Heart left ventricle (tissue), 16 donors: ENCODE results near the gene MEX3A. TPM values are rescaled to one million over a fixed set of nuclear protein-coding genes. Genes with fewer than 3 reads are reported as not detected.
A peak's percentile ranks its signal among the peaks of the same experiment; 100 is the strongest.

ENCODE experiments used
- ATAC-seq, 4 donors: fragments of 200-7000 bp; cut with Tn5 transposase; one replicate each; pipeline ENCODE4 v1.9.1; 2020 to 2022; ENCODE audit warnings: moderate library complexity in 4 of 4, mild to moderate bottlenecking in 3 of 4, moderate number of reproducible peaks in 1 of 4
- DNase-seq, 5 donors: peaks; one replicate each; pipeline ENCODE4 v3.0.0-alpha.2; 2020
- H3K27ac ChIP-seq, 12 donors: fragments of 200-600 bp; sonication (generic) in 4 of 12; one replicate each; pipeline versions ENCODE4 v1.5.0 to v1.8.0; 2016 to 2022; ENCODE audit warnings: mild to moderate bottlenecking in 2 of 12
- H3K27me3 ChIP-seq, 9 donors: fragments of 200-600 bp; sonication (generic) in 2 of 9; one replicate each; pipeline versions ENCODE4 v1.5.1 to v1.8.0; 2016 to 2022; ENCODE audit warnings: mild to moderate bottlenecking in 3 of 9
- H3K36me3 ChIP-seq, 9 donors: fragments of 200-600 bp; sonication (generic) in 2 of 9; one replicate each; pipeline versions ENCODE4 v1.5.0 to v1.8.0; 2018 to 2022; ENCODE audit warnings: mild to moderate bottlenecking in 2 of 9
- H3K4me1 ChIP-seq, 12 donors: fragments of 200-600 bp; sonication (generic) in 4 of 12; one replicate each; pipeline versions ENCODE4 v1.5.0 to v1.8.0; 2016 to 2022; ENCODE audit warnings: mild to moderate bottlenecking in 3 of 12
- H3K4me3 ChIP-seq, 12 donors: fragments of 200-600 bp; sonication (generic) in 4 of 12; one replicate each; pipeline versions ENCODE4 v1.5.0 to v1.8.0; 2017 to 2022; ENCODE audit warnings: mild to moderate bottlenecking in 9 of 12, moderate library complexity in 4 of 12
- H3K9me3 ChIP-seq, 12 donors: fragments of 200-600 bp; sonication (generic) in 4 of 12; one replicate each; pipeline versions ENCODE4 v1.5.0 to v1.8.0; 2016 to 2022; ENCODE audit warnings: mild to moderate bottlenecking in 1 of 12
- POLR2A ChIP-seq, 2 donors: fragments of 450-650 bp; IDR thresholded peaks; one replicate each; pipeline ENCODE4 v1.6.1; 2017; ENCODE audit warnings: antibody characterized with exemption in 2 of 2, mild to moderate bottlenecking in 2 of 2, moderate library complexity in 2 of 2
- WGBS, 4 donors: extraction: QIAGEN DNeasy Blood & Tissue Kit in 2 of 4; methylation state at CpG; one replicate each; pipeline versions ENCODE4 v1.1.5 to v1.1.7; 2013 to 2018; 5-methylcytosine and 5-hydroxymethylcytosine counted together
- intact Hi-C, 10 donors: fragments of 100-400 bp; cut with DNase I; formaldehyde crosslinking; loops; one replicate each; pipeline versions ENCODE4 v1.11.1 to v1.14.2; 2022
- polyA plus RNA-seq, 2 donors: library from polyadenylated mRNA; stranded (reverse); fragments of 200-250 nt; gene quantifications; one replicate each; pipeline ENCODE4 v1.2.3, GENCODE V29; 2013
- total RNA-seq, 9 donors: library from RNA; depleted of rRNA in 2 of 9; stranded (reverse); fragments of >200 nt in 2 of 9; fragmentation: NEBNext Ultra II Directional in 3 of 9; extraction: Animal tissue kit (Norgen Biotek cat#: 25700) in 3 of 9; gene quantifications; one replicate each; pipeline versions ENCODE4 v1.1.0 to v1.2.4, GENCODE V29; 2016 to 2023
- TF ChIP-seq, protein P1 (sequence below), 12 donors: fragments of 200-600 bp; sonication (generic) in 4 of 12; IDR thresholded peaks; one replicate each; pipeline versions ENCODE4 v1.5.0 to v1.8.0; 2018 to 2022; ENCODE audit warnings: antibody characterized with exemption in 12 of 12, mild to moderate bottlenecking in 5 of 12
- donor health status: ischemic (EF 13 %, LVEDD 7.1; RV severe dilation, severe dysfunction).
- donor health status: healthy with polysubstance abuse.
- donor health status: DM: no; HTN: yes; CAD: no.
- donor health status: DM: no; HTN: no; CAD: no.
- donor health status: ischemic (EF 25% LVEDD 6.9; RV normal size, moderate dysfunction).
- donor health status: ischemic (EF 25% LVEDD 5.7; RV mildly dilated, moderate dysfunction).
- donor health status: healthy.
- donor health status: DM: yes; HTN: yes; CAD: no.
- donor health status: ischemic (EF 35%, LVEDD 5.7; RV mildly dilated, moderate dysfunction).
- donor health status: nonischemic (EF 11% LVEDD 7.7; RV severe dilation, severe dysfunction).
- donor health status: DM: yes; HTN: yes; CAD: no.
- donor health status: PGD.
- donor health status: ischemic (EF 29% LVEDD 5.4; RV normal size, mild dysfunction).
- donor health status: nonischemic (EF 23%, LVEDD 6.1; RV moderate dilation, normal function).

The MEX3A gene
- total and polyA plus RNA-seq, 11 donors: 0.12 to 0.53 (median 0.32) TPM

DNA sequence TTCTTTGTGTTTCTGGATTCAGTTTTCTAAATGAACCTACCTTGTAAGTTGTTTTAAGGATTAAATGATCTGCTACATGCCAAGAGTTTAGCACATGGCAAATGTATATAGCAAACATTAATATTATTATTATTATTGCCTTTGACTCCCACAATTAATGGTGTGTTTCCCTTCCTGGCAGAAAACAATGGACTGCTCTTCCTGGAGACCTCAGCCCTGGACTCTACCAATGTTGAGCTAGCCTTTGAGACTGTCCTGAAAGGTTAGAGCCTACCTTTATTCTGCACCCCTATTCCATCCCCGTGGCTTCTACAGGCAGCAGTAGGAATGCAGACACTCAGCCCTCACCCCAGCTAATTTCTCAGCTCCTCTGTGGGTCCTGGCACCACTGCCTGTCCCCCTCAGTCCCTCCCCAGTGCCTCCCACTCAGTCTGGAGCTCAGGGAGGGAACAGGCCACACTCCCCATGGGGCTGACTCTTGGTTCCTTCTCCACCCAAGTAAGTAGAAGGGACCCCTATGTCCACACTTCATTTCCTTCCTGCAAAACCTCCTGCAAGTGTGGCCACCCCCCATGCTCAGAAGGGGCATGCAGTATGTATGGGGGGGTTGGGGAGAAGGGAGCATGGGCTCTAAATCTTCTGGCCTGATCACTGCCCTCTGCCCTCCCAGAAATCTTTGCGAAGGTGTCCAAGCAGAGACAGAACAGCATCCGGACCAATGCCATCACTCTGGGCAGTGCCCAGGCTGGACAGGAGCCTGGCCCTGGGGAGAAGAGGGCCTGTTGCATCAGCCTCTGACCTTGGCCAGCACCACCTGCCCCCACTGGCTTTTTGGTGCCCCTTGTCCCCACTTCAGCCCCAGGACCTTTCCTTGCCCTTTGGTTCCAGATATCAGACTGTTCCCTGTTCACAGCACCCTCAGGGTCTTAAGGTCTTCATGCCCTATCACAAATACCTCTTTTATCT lies 12.5 kb downstream of the MEX3A start:
- H3K9me3 ChIP-seq: no peaks in the 10 kb centered on the region
- ATAC-seq (peak in 1 of 4 donors; percentile 16), DNase-seq (peak in 1 of 5 donors; percentile 28)
- H3K27me3 ChIP-seq: no peaks in the 10 kb centered on the region
- no peak overlapping the region for H3K4me3 ChIP-seq
- H3K27ac ChIP-seq: no peak overlapping the region
- intact Hi-C loops: loop anchor here in 1 of 10 donors (5.0 to 10.0 kb wide), 2 partner anchors 42 to 135 kb away; partner anchors contain the start of gene KHDC4
- 64 to 80% (median 73%) methylated on average over 3 of the region's 3 CpGs for WGBS, 4 donors
- TF ChIP-seq, protein P1, sequence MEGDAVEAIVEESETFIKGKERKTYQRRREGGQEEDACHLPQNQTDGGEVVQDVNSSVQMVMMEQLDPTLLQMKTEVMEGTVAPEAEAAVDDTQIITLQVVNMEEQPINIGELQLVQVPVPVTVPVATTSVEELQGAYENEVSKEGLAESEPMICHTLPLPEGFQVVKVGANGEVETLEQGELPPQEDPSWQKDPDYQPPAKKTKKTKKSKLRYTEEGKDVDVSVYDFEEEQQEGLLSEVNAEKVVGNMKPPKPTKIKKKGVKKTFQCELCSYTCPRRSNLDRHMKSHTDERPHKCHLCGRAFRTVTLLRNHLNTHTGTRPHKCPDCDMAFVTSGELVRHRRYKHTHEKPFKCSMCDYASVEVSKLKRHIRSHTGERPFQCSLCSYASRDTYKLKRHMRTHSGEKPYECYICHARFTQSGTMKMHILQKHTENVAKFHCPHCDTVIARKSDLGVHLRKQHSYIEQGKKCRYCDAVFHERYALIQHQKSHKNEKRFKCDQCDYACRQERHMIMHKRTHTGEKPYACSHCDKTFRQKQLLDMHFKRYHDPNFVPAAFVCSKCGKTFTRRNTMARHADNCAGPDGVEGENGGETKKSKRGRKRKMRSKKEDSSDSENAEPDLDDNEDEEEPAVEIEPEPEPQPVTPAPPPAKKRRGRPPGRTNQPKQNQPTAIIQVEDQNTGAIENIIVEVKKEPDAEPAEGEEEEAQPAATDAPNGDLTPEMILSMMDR (IDR thresholded peaks at IDR 0.05): no peak
- no peak for TF ChIP-seq POLR2A (IDR thresholded peaks at IDR 0.05)
- no peaks in the 10 kb centered on the region for H3K36me3 ChIP-seq
- H3K4me1 ChIP-seq: peaks cover 0 to 12% (median 0%) of the 10 kb centered on the region in 12 donors

DNA sequence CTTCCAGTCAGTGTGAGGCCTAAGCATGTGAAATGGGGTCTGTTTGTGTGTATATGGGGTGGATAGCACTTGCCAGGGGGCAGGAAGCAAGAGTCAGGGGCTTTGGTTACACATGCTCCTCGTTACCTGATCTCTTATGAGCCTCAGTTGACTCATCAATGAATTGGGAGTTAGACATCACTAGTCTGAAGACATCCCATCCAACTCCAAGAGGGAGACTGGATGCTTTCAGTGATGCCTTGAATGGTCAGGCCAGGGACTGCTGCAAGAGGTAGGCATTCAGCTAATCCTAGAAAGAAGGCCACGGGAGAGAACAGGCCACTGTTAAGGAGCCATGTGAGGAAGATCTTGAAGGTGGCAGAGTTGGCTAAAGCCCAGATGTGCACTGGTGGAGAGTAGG lies 15.0 kb downstream of the MEX3A start:
- H3K27me3 ChIP-seq: no peaks in the 10 kb centered on the region
- no peak overlapping the region for H3K4me3 ChIP-seq
- TF ChIP-seq, protein P1 (IDR thresholded peaks at IDR 0.05): no peak
- TF ChIP-seq POLR2A (IDR thresholded peaks at IDR 0.05): no peak
- peak in 1 of 5 donors; percentile 20 for DNase-seq
- H3K27ac ChIP-seq: no peak overlapping the region
- intact Hi-C loops: loop anchor here in 1 of 10 donors (5.0 to 10.0 kb wide), 2 partner anchors 40 to 132 kb away; partner anchors contain the start of gene KHDC4
- no peaks in the 10 kb centered on the region for H3K9me3 ChIP-seq
- no peak for ATAC-seq
- peaks cover 0 to 11% (median 0%) of the 10 kb centered on the region in 12 donors for H3K4me1 ChIP-seq
- H3K36me3 ChIP-seq: no peaks in the 10 kb centered on the region
- WGBS, 4 donors: 88 to 91% (median 89%) methylated on average over 2 of the region's 2 CpGs

DNA sequence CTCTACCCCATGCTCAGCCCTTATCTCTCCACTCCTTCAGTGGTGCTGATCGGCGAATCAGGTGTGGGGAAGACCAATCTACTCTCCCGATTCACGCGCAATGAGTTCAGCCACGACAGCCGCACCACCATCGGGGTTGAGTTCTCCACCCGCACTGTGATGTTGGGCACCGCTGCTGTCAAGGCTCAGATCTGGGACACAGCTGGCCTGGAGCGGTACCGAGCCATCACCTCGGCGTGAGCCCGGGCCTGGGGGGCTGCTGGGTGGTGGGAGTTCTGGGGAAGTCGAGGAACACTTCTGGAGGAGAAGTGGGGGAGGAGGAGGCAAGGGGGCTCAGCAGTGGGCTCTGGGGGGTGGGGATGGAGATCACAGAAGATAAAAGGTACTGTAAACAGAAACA lies 16.4 kb downstream of the MEX3A start:
- ATAC-seq (no peak), DNase-seq (peak in 1 of 5 donors; percentile 52)
- H3K27me3 ChIP-seq: no peaks in the 10 kb centered on the region
- H3K27ac ChIP-seq: no peak overlapping the region
- 76 to 86% (median 79%) methylated on average over 16 of the region's 16 CpGs for WGBS, 4 donors
- no peaks in the 10 kb centered on the region for H3K9me3 ChIP-seq
- intact Hi-C loops: loop anchor here in 1 of 10 donors (5.0 to 10.0 kb wide), 2 partner anchors 39 to 131 kb away; partner anchors contain the start of gene KHDC4
- H3K4me1 ChIP-seq: peaks cover 0 to 11% (median 0%) of the 10 kb centered on the region in 12 donors
- no peak overlapping the region for H3K4me3 ChIP-seq
- no peak for TF ChIP-seq POLR2A (IDR thresholded peaks at IDR 0.05)
- TF ChIP-seq, protein P1 (IDR thresholded peaks at IDR 0.05): no peak
- H3K36me3 ChIP-seq: no peaks in the 10 kb centered on the region

DNA sequence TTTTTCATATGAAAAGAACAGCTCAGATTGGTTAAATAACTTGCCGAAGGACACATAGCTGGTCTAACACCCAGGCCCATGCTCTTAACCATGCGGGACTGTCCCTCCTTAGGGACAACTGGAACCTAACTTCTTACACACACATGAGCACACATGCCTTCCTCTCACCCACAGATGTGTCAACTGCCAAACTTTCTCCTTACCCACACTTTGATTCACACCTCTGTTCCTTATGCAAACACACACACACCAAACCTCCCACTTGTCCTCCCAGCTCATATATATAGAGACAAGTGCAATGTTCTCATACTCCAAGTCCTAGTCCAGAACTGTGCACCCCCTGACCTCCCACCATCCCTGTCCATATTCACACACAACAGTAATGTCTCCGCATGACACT lies 17.1 kb downstream of the MEX3A start:
- H3K36me3 ChIP-seq: no peaks in the 10 kb centered on the region
- intact Hi-C loops: loop anchor here in 1 of 10 donors (5.0 to 10.0 kb wide), 2 partner anchors 38 to 130 kb away; partner anchors contain the start of gene KHDC4
- ATAC-seq (no peak), DNase-seq (no peak)
- H3K27ac ChIP-seq: no peak overlapping the region
- H3K4me3 ChIP-seq: no peak overlapping the region
- no peaks in the 10 kb centered on the region for H3K9me3 ChIP-seq
- TF ChIP-seq, protein P1 (IDR thresholded peaks at IDR 0.05): no peak
- TF ChIP-seq POLR2A (IDR thresholded peaks at IDR 0.05): no peak
- no peaks in the 10 kb centered on the region for H3K27me3 ChIP-seq
- 93 to 96% (median 94%) methylated on average over 3 of the region's 3 CpGs for WGBS, 4 donors
- H3K4me1 ChIP-seq: peaks cover 0 to 6% (median 0%) of the 10 kb centered on the region in 12 donors
